Stimulated activated CD4-positive, alpha-beta T cell treated with anti-CD3 and anti-CD28 coated beads, Interleukin-1b, Interleukin-23, amount 100 ng/mL, for 24 hours (primary cell): ENCODE data around the gene TRERF1.
A peak's percentile ranks its signal among the peaks of the same experiment; 100 is the strongest.
"Not testable (repeated sequence)": the region's sequence is repeated elsewhere in the genome, so short reads cannot be mapped to it uniquely, and the experiment has no call there.

ENCODE experiments used
- DNase-seq, 4 experiments: peaks; one replicate each; pipeline ENCODE4 v3.0.0-alpha.2; 2020; ENCODE audit warnings: low read depth in 4 of 4, low spot score in 1 of 4

TRERF1 gene

GRCh38 chr6:42341771-42342553 is 109.8 kb downstream of the TRERF1 start:
- DNase-seq: no peak

DNA sequence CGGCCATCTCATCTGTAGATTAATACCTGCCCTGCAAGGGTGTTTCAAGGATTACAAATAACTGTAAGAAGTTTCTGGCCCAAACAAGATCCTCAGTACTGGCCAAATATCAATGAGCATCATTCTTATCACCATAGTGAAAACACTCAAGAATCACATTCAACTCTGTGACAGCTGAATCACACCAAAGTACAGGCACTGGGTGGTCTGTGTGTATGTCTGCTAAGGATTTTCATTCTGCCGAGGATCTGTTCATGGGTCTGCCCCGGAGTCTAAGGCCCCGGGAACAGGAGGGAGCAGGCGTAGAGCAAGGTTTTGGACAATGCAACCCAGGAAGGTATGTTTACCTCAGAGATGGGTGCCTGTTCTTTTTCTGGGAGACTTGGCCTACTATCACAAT is 110.5 kb downstream of the TRERF1 start:
- DNase-seq: no peak

DNA sequence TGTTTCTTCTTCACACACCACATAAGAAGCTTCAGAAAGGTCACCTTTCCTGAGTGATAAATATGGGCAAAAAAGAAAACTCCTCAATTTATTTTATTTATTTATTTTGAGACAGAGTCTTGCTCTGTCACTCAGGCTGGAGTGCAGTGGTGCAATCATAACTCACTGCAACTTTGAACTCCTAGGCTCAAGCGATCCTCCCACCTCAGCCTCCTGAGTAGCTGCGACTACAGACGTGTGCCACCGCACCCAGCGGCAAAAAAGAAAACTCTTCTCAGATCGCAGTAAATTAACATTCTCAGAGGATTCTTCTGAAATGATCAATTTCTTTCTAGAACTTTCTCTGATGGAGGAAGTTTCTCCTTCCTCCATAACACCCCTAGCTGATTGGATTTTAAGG is 111.2 kb downstream of the TRERF1 start:
- DNase-seq: no peak

GRCh38 chr6:42339991-42340401 is 111.7 kb downstream of the TRERF1 start:
- peak in 3 of 4 experiments; percentile 16 to 32 (median 30) for DNase-seq

DNA sequence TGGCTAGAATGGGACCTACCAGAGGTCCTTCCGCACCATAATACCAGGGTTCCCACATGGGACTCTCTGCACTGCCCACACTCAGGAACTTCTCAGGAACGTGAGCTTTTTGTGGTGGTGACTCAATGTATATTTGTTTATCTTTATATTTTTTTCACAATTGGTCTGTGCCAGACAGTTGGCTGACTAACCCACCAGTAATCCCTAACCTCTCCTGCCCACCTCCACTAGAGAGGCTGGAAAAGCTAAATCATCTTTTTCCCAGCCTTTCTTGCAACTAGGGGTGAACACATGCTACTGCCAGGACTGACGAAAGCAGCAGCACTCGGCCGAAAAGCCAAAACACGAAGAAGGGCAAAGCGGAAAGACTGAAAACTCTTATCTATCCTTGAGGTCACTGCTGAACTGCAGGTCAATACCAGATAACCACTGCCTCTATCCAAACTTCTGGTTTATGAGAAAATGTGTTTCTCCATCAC is 112.9 kb downstream of the TRERF1 start:
- DNase-seq: peak in 1 of 4 experiments; percentile 27

- DNase-seq: no peak
Observed at GRCh38 chr6:42337985-42338743, 113.6 kb downstream of the TRERF1 start.

DNA sequence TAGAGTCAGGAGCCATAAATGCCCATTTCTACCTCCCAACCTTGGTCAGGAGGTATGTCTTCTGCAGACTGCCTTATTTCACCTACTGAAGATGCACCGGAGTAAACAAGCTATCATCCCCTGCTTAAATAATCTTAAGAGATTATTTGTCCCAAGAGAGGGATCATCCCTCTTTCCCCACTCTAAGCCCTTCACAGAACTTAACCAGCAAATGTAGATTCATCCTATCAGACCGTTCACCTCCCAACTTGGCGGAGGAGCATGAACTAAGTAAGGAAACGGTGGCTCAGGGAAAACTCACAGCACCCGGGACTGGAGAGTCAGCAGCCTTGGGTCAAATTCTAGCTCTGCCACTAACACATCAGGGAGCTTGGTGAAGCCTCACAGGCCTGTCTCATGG is 115.3 kb downstream of the TRERF1 start:
- no peak for DNase-seq

DNA sequence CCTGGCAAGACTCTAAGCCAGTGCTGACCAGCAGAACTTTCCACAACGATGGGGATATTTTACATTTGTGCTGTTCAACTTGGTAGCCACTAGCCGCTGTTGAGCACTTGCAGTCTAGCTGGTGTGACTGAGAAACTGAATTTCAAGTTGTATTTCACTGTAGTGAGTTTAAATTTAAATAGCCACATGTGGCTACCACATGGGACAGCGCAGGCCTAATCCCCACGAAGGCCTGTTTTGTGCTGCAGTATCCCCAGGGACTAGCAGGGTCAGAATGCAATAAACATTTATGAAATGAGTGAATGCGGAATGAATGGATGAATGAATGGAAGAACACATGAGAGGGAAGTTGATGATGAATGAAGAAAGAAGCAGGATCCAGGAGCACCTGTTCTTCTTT is 115.8 kb downstream of the TRERF1 start:
- no peak for DNase-seq

DNA sequence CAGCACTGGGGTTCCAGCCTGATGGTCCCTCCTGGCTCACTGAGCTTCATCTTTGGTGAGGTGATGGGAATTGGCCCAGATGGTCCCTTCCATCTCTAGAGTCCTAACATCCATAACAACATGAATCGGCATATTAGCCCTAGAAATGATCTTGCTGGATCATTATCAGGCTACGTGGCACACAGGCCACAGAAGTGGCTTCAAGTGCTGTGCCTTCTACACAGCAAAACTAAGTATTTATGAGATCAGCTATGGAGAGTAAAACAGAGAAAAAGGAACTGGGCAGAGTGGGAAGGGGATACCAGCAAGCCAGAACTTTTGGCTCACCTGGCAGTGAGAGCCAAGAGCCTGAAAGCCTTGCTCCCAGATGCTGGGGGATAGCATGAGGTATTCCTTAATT is 116.9 kb downstream of the TRERF1 start:
- DNase-seq: no peak

- DNase-seq: no peak
Observed at GRCh38 chr6:42333612-42334011, 118.1 kb downstream of the TRERF1 start.

- DNase-seq: no peak
Observed at GRCh38 chr6:42332916-42333315, 118.8 kb downstream of the TRERF1 start.

GRCh38 chr6:42331019-42331418 is 120.7 kb downstream of the TRERF1 start:
- no peak for DNase-seq

- no peak for DNase-seq
Observed at GRCh38 chr6:42326248-42326647, 125.5 kb downstream of the TRERF1 start.

DNA sequence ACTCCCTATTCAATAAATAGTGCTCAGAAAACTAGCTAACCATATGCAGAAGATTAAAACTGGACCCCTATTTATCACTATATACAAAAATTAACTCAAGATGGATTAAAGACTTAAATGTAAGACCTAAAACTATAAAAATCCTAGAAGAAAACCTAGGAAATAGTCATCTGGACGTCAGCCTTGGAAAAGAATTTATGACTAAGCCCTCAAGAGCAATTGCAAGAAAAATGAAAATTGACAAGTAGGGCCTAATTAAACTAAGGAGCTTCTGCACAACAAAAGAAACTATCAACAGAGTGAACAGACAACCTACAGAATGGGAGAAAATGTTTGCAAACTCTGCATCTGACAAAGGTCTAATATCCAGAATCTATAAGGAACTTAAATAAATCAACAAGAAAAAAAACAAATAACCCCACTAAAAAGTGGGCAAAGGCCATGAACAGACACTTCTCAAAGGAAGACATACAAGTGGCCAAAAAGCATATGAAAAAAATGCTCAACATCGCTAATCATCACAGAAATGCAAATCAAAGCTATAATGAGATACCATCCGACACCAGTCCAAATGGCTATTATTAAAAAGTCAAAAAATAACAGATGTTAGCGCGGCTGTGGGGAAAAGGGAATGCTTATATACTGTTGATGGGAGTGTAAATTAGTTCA is 126.9 kb downstream of the TRERF1 start:
- DNase-seq: not testable (repeated sequence)

- DNase-seq: no peak
Observed at GRCh38 chr6:42322676-42323075, 129.1 kb downstream of the TRERF1 start.

- no peak for DNase-seq
Observed at GRCh38 chr6:42321976-42322375, 129.8 kb downstream of the TRERF1 start.

DNA sequence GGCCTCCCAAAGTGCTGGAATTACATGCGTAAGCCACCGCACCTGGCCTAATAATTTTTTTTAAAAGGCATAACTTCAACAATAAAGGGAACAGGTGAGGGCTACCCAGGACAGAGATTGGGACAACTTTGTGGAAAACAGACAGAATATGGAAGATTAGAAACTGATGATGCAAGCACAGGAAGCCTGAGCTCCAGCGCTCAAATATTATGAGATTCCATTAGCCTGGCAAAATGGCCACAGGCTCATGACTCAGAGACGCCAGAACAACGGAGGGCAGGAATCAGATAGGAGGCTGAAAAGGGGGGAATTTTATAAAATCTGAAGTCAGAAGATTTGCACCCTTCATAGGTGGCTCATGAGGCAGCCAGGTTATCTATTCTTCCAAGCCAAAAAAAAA is 131.0 kb downstream of the TRERF1 start:
- DNase-seq: no peak

GRCh38 chr6:42318480-42318879 is 133.2 kb downstream of the TRERF1 start:
- no peak for DNase-seq

DNA sequence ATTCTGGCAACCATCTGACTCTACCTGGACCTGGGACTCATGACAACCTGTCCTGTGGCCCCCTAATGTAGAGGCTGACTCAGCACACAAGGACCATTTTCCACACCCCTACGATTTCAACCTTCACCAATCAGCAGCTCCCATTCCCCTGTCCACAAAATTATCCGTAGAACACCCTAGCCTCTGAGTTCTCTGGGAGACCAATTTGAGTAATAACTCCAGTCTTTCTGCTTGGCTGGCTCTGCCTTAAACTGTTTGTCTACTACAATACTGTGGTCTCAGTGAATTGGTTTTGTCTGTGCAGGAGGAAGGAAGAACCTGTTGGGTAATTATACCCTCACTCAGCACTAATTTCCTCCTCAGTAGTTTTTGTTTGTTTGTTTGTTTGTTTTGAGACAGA is 134.7 kb downstream of the TRERF1 start:
- DNase-seq: no peak

DNA sequence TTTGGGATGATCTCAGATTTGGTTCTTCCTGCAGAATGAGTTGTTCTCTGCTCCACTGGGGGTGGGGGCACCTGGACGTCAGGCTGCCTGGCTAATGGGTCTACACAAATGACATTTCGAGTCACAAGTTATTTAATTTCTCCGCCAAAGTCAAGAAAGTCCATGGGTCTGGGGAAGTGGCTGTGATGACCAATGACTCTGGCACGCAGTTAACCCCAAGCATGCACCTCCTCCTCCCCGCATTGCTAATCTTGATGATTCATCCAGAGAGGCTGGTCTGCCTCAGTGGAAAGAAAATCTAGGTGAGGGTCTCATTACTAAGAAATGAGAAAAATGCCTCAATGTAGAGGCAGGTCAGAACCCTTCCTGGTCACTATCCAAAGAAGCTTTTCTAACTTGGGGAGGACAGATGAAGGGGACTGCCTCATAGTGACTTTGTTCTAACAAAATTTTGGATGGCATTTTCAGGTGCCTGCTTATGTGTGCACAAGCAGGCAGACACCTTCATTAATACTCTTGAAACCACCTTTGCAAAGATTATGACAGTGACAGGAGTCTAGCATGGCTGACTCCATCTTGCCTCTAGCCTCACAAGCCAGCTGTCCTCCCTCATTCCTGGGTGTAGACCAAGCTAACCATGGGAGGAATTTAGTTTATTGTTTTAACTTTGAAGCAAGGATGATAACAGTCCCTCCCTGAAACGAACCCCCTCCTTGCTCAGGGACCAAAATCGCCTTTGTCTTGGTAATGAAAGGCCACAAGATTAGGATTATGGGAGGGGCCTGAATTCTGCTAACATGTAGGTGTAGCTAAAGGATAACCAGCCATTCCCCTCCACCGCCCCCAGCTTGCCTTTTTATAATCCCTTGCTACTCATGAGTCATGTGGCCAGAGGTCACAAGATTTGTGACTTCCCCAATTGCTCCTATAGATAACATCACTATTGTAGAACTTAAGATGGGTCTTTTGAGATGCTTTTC is 135.4 kb downstream of the TRERF1 start:
- DNase-seq: no peak
